Measurements from ENCODE around the gene UBE2O. TPM values are rescaled to one million over a fixed set of nuclear protein-coding genes. Genes with fewer than 3 reads are reported as not detected.

Gene UBE2O
- 32.8 and 34.1 TPM in 2 replicates for total RNA-seq
- 12.1 and 13.9 TPM in 2 replicates for polyA plus RNA-seq
- polyA plus RNA-seq (2011; cell fraction: cytosol; rRNA removed) = 13.2 TPM in 2 replicates
- polyA plus RNA-seq (2011; cell fraction: nucleus; rRNA removed) = 36.1 and 37.2 TPM in 2 replicates
- polyA plus RNA-seq (2012) = 19.0 and 24.0 TPM in 2 replicates
- 82.5 and 92.5 TPM in 2 replicates for polyA minus RNA-seq
- polyA minus RNA-seq (2011; cell fraction: cytosol; rRNA and poly(A)+ RNA removed) = 17.1 TPM
- 18.1 and 19.6 TPM in 2 replicates for polyA minus RNA-seq (2011; cell fraction: nucleus; rRNA and poly(A)+ RNA removed)
- percentile 65 among the genes with signal in this experiment for Bru-seq, nascent RNA
- percentile 68 among the genes with signal in this experiment for BruChase-seq, experiment 1, labeled RNA remaining after a 6-hour chase
- BruChase-seq, experiment 2, labeled RNA remaining after a 2-hour chase = percentile 66 among the genes with signal in this experiment
- long read RNA-seq, full-length matches to known transcripts = 10 of 32 reads
- long read RNA-seq, partial matches to known transcripts = 7 of 32 reads
- long read RNA-seq, other reads (novel, unspliced or antisense) = 15 of 32 reads

- Histone ChIP-seq H3K27me3 (ENCODE audit: control insufficient read depth in 2 of 2, insufficient read depth in 2 of 2, low read length in 2 of 2) (no peaks in the 10 kb centered on the region), H3K4me1 (ENCODE audit: control insufficient read depth, extremely low read depth, insufficient read depth, low read length) (peaks cover 10% of the 10 kb centered on the region), H3K9ac (replicated peaks; ENCODE audit: extremely low read depth, insufficient read depth, low read length) (peak within 1 kb of the TSS; percentile 70), H3K27ac (ENCODE audit: insufficient read depth, low read depth, low read length) (peak within 1 kb of the TSS; percentile 31), H3K4me2 (ENCODE audit: insufficient read depth, low read length) (peak within 1 kb of the TSS; percentile 81), H4K20me1 (replicated peaks; ENCODE audit: control insufficient read depth, extremely low read depth, insufficient read depth, low read length) (no peaks in the 10 kb centered on the region), H3K79me2 (ENCODE audit: control insufficient read depth, insufficient read depth, low read length) (peaks cover 40% of the 10 kb centered on the region), H2AFZ (ENCODE audit: low read depth, low read length) (peak within 1 kb of the TSS; percentile 76), H3K36me3 (ENCODE audit: control insufficient read depth in 2 of 2, extremely low read depth in 1 of 2, insufficient read depth in 2 of 2, low read length in 2 of 2) (no peaks in the 10 kb centered on the region), H3K9me3 (replicated peaks; ENCODE audit: control insufficient read depth, insufficient read depth, low read length) (no peaks in the 10 kb centered on the region), H3K4me3 (replicated peaks in 1 of 3; ENCODE audit: insufficient read depth in 1 of 3, low read depth in 1 of 3, low read length in 3 of 3) (peak within 1 kb of the TSS; percentile 66 to 96 (median 73)), H3K9me1 (replicated peaks; ENCODE audit: control insufficient read depth, extremely low read depth, insufficient read depth, low read length) (no peaks in the 10 kb centered on the region)
- peak; percentile 84 for DNase-seq (ENCODE audit: low read depth, low spot score)
- TF ChIP-seq POLR2A (IDR thresholded peaks at IDR 0.05; ENCODE audit: low read depth, low read length) (peak; percentile 35), POLR2AphosphoS5 (IDR thresholded peaks at IDR 0.05; ENCODE audit: insufficient read depth, low read depth, low read length) (peak; percentile 85), MAX (IDR thresholded peaks at IDR 0.05; ENCODE audit: insufficient read depth, insufficient read length) (no peak), CTCF (IDR thresholded peaks at IDR 0.05; ENCODE audit: extremely low read depth in 1 of 2, insufficient read depth in 1 of 2, low read depth in 1 of 2, low read length in 2 of 2) (peak; percentile 38 to 44), GATA2 (IDR thresholded peaks at IDR 0.05; ENCODE audit: insufficient read depth, insufficient read length, low read depth, low read length) (no peak), JUN (IDR thresholded peaks at IDR 0.05; ENCODE audit: borderline replicate concordance, insufficient read depth, insufficient read length, low read depth) (no peak), MYC (IDR thresholded peaks at IDR 0.05; ENCODE audit: low read depth, low read length) (no peak)
- CTCF ChIA-PET = interaction anchor here (1.0 to 9.3 kb wide), 5 partner anchors 25 to 55 kb away, joined by 3 to 319 read pairs (median 4); no protein-coding TSS in a partner anchor
- no TSS peak for BruUV-seq (replicated peaks)
- intact Hi-C loops (cut with micrococcal nuclease) = no loop called here
- dilution Hi-C loops (cut with MboI; ENCODE audit: extremely low pct_ligation_motif_present, low sequenced_read_pairs) = no loop called here
- peak; percentile 71 for FAIRE-seq
- POLR2A ChIA-PET = no interaction called here
Measured at GRCh38 chr17:76452660-76453430, at the start of gene UBE2O. TSS of gene UBE2O (minus strand) at chr17:76453152. CDS start at chr17:76453141, 11 bp downstream.
